Measurements from ENCODE around the gene HOXC6. TPM values are rescaled to one million over a fixed set of nuclear protein-coding genes. Genes with fewer than 3 reads are reported as not detected.

The HOXC6 gene
- total and polyA plus RNA-seq, 9 of the 15 experiments (the other 6 are each of a cell fraction or from before 2014, with no cell fraction given): 0.06 to 4.0 (median 1.4) TPM

- peaks cover 3% of the 10 kb centered on the region; the same call in 2 of the 3 replicates for H3K79me2 ChIP-seq (ENCODE audit: control insufficient read depth, insufficient read depth, low read length)
- no peak overlapping the region for H3K4me3 ChIP-seq
Observed at GRCh38 chr12:54019924-54020590, 8.2 kb upstream of the HOXC6 start.

More at GRCh38 chr12:54019924-54020590, 8.2 kb upstream of the HOXC6 start:
- peak overlapping the region in 1 of 2 experiments; percentile 7; a peak in 1 of 4 replicates for H3K9ac ChIP-seq (ENCODE audit: insufficient read depth in 1 of 2, low read depth in 2 of 2, low read length in 2 of 2)
- ChIA-PET POLR2A (no interaction called here), CTCF (ENCODE audit: low intra/inter-chr PET ratio) (interaction anchor here (0.8 kb wide), 1 partner anchor 14 kb away, joined by 3 read pairs; no protein-coding TSS in a partner anchor)
- H4K20me1 ChIP-seq (replicated peaks; ENCODE audit: control insufficient read depth, insufficient read depth, low read length): no peaks in the 10 kb centered on the region
- ATAC-seq (no peak), DNase-seq (ENCODE audit: extremely low read depth in 1 of 4, low spot score in 3 of 4) (no peak), FAIRE-seq (no peak)
- in situ Hi-C loops (cut with MboI) (loop anchor here (10.0 kb wide), 1 partner anchor 175 kb away; no protein-coding TSS in a partner anchor), intact Hi-C loops (cut with micrococcal nuclease) (loop anchor here (10.0 kb wide), 1 partner anchor 275 kb away; no protein-coding TSS in a partner anchor)
- H3K4me1 ChIP-seq (replicated peaks in 1 of 2; ENCODE audit: control insufficient read depth in 2 of 2, insufficient read depth in 2 of 2, low read length in 2 of 2): peaks cover 10 to 49% of the 10 kb centered on the region in 2 experiments
- BruUV-seq (replicated peaks): no TSS peak
- H3K4me2 ChIP-seq (ENCODE audit: insufficient read depth, low read length): no peak overlapping the region
- no peaks in the 10 kb centered on the region for H3K36me3 ChIP-seq (ENCODE audit: control insufficient read depth, insufficient read depth, low read length)
- H3K9me3 ChIP-seq (replicated peaks; ENCODE audit: control insufficient read depth, insufficient read depth, low read depth, low read length): no peaks in the 10 kb centered on the region
- H3K27me3 ChIP-seq (ENCODE audit: control insufficient read depth in 2 of 2, insufficient read depth in 2 of 2, low read length in 2 of 2): no peaks in the 10 kb centered on the region
- peak overlapping the region; percentile 71; the same call in 2 of the 3 replicates for H3K27ac ChIP-seq (ENCODE audit: extremely low read depth, low read depth, low read length)
- no peak for TF ChIP-seq ETS2 (tag; IDR thresholded peaks at IDR 0.05; ENCODE audit: borderline replicate concordance, poor library complexity, severe bottlenecking)
- TF ChIP-seq TFAP4 (CRISPR knock-in tag; IDR thresholded peaks at IDR 0.05; ENCODE audit: borderline replicate concordance): no peak
- no peak for TF ChIP-seq DPF2 (IDR thresholded peaks at IDR 0.05)
- TF ChIP-seq NCOA6 (IDR thresholded peaks at IDR 0.05): no peak
- TF ChIP-seq ZNF445 (CRISPR knock-in tag; IDR thresholded peaks at IDR 0.05; ENCODE audit: low read depth): no peak
- H3K9me1 ChIP-seq (ENCODE audit: control insufficient read depth, insufficient read depth, low read length): no peaks in the 10 kb centered on the region
- 62% methylated on average over 9 of the region's 10 CpGs for WGBS (ENCODE audit: insufficient coverage, low coverage, missing lambda C conversion rate)
- no peak overlapping the region for H2AFZ ChIP-seq (ENCODE audit: low read depth, low read length)
